ENCODE measurements around the gene AQP12A. TPM values are rescaled to one million over a fixed set of nuclear protein-coding genes. Genes with fewer than 3 reads are reported as not detected.
"Not testable (repeated sequence)": the region's sequence is repeated elsewhere in the genome, so short reads cannot be mapped to it uniquely, and the experiment has no call there.

Gene AQP12A, protein sequence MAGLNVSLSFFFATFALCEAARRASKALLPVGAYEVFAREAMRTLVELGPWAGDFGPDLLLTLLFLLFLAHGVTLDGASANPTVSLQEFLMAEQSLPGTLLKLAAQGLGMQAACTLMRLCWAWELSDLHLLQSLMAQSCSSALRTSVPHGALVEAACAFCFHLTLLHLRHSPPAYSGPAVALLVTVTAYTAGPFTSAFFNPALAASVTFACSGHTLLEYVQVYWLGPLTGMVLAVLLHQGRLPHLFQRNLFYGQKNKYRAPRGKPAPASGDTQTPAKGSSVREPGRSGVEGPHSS
- polyA plus RNA-seq (ENCODE audit: insufficient read length in 4 of 4), result 1 to 10 TPM in 1 of 4 donors, under 1 TPM in 1, not detected in 2; 0.60 to 1.6 TPM

- not testable (repeated sequence) for DNase-seq (ENCODE audit: low read depth in 4 of 4, low spot score in 3 of 4)
Observed at GRCh38 chr2:240691631-240692420, at the start of gene AQP12A. Gene AQP12A (plus strand): TSS chr2:240691866. CDS start chr2:240691914, 48 bp downstream.

DNA sequence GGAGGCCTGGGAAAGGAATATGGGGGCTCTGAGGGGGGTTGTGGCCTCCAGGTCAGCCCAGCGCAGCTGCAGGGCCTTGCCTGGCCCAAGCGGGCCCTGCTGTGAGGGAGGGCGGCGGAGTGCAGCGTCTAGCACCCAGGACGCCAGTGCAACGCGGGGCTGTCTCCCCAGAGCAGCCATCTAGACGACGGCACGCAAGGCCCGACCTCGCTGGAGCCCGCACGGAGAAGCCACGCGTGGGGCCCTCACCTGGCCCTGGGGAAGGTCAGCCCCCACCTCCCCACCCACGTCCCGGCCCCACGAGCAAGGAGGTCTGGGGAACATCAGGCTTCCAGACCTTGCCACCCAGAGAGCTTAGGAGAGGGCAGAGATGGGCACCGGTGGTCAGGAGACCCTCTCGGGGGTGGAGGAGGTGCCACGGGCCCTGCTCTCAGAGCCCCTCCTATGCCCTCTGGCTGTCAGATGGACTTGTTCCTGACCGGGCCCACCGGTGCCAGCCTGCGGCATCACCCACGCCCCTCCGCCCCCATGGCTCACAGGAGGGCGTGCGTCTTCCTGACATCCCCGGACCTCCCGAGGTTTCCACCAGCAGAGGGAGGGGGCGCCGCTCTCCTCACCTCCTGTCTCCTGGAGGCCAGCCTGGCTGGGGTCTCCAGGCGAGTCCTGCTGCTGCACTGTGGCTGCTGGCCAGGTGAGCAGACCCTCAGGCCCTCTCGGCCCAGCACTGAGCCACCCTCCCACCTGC, 49.4 kb upstream of the AQP12A start:
- no peak for DNase-seq (ENCODE audit: low read depth in 4 of 4, low spot score in 3 of 4)

DNA sequence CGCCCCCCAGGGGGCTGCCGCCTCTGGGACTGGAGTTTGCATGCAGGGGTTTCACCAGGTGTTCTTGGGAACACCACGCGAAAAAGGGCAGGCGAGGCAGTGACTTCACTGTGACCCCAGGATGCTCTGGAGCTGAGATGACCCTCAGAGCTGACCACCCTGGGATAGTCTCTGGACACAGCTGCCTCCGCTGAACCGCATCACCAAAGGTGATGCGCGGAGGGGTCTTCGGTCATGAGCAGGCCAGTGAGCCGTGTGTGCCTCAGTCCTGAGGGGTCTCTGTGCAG, 48.9 kb upstream of the AQP12A start:
- DNase-seq (ENCODE audit: low read depth in 4 of 4, low spot score in 3 of 4), result no peak

- no peak for DNase-seq (ENCODE audit: low read depth in 4 of 4, low spot score in 3 of 4)
Observed at GRCh38 chr2:240643093-240643810, 48.4 kb upstream of the AQP12A start.

DNA sequence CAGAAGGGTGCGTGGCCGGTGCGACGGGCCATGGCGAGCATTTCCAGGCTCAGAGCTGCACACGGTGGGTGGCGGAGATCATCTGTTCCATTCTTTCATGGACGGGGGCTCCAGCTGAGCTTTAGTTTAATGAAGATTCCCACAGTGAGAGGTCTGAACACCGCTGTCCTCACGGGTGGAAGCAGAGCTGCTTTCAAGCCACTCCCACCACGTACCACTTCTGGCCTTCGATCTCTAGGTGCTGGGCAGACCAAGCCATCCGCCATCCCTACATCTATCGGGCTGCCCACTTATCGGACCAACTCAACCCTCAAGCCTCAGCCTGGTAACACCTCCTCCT, 47.9 kb upstream of the AQP12A start:
- no peak for DNase-seq (ENCODE audit: low read depth in 4 of 4, low spot score in 3 of 4)

GRCh38 chr2:240644171-240644651, 47.5 kb upstream of the AQP12A start:
- no peak for DNase-seq (ENCODE audit: low read depth in 4 of 4, low spot score in 3 of 4)

- DNase-seq (ENCODE audit: low read depth in 4 of 4, low spot score in 3 of 4), result no peak
Observed at GRCh38 chr2:240644859-240645301, 46.8 kb upstream of the AQP12A start.

GRCh38 chr2:240645346-240645745, 46.3 kb upstream of the AQP12A start:
- DNase-seq (ENCODE audit: low read depth in 4 of 4, low spot score in 3 of 4), result no peak

- no peak for DNase-seq (ENCODE audit: low read depth in 4 of 4, low spot score in 3 of 4)
Observed at GRCh38 chr2:240645801-240646175, 45.9 kb upstream of the AQP12A start.

GRCh38 chr2:240646176-240646899, 45.3 kb upstream of the AQP12A start:
- no peak for DNase-seq (ENCODE audit: low read depth in 4 of 4, low spot score in 3 of 4)

GRCh38 chr2:240646900-240647502, 44.7 kb upstream of the AQP12A start:
- DNase-seq (ENCODE audit: low read depth in 4 of 4, low spot score in 3 of 4), result no peak

GRCh38 chr2:240647503-240648154, 44.0 kb upstream of the AQP12A start:
- no peak for DNase-seq (ENCODE audit: low read depth in 4 of 4, low spot score in 3 of 4)

GRCh38 chr2:240648155-240648649, 43.5 kb upstream of the AQP12A start:
- DNase-seq (ENCODE audit: low read depth in 4 of 4, low spot score in 3 of 4), result no peak

DNA sequence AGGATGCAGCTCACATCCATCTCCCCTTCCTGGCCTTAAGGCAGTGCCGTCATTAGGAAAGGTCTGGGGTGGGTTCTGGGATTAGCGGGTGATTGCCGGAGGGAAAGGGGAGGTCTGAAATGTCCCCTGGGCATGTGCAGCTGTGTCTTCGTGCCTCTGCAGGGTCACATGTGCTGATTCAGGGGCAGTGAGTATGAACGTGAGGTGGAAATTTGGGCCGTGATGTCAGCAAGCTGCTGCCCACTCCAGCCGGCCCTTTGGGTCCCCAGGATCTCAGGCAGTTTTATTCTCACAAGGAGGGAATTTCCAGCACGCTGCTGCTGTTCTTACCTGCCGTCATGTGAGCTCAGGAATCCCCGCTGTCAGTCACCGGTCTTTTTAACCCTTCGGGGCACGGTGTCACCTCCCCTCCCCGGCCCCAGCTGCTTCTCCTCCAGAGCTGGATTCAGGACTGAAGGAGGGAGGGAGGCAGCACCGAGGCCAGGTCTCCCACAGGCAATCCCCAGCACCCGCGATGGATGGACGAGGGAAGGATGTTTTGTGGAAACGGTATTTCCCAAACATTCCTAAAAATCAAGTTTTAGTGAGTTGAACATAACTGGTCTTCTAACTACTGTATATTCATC, 42.9 kb upstream of the AQP12A start:
- DNase-seq (ENCODE audit: low read depth in 4 of 4, low spot score in 3 of 4), result no peak

- DNase-seq (ENCODE audit: low read depth in 4 of 4, low spot score in 3 of 4), result no peak
Observed at GRCh38 chr2:240649331-240649730, 42.3 kb upstream of the AQP12A start.

DNA sequence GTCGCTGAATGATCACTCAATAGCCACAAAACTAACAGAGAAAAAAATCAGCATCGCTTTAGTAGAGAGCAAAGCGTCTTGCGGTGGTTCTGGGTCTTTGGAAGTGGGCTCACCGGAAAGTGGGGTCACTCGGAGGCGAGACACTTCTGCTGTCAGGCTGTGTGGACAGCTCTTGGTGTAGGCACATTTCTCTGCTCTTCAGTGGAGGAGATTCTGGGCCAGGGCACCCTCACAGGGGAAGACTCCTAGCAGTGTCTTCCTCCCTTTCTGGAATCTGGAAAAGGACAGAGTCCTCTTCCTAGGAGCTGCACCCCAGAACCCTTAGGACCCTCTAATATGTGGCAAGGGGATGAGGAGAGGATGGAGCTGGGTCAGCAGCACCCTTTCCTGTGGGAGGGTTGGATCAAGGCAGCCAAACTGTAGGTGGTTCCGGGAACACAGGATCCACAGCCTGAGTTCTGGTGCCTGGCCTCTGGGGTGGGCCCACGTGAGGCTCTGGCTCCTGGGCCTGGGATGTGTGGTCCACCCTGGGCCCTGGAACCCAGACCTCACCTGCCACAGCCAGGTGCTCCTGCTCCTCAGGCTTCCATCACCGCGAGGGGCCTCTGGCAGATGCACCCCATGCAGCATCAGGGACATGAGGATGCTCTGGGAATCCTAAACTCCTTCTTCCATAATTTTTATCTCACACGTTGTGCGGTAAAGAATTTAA, 41.3 kb upstream of the AQP12A start:
- no peak for DNase-seq (ENCODE audit: low read depth in 4 of 4, low spot score in 3 of 4)

GRCh38 chr2:240651185-240651584, 40.5 kb upstream of the AQP12A start:
- DNase-seq (ENCODE audit: low read depth in 4 of 4, low spot score in 3 of 4), result no peak
